H1 (cell line): ENCODE data around the gene HSD11B1. TPM values are rescaled to one million over a fixed set of nuclear protein-coding genes. Genes with fewer than 3 reads are reported as not detected.

Experiments
- CHD7 ChIP-seq: fragments of 300-600 bp; sonication (generic); IDR thresholded peaks from 2 replicates; pipeline ENCODE4 v1.7.1; 2012; ENCODE audit warnings: low read length, moderate library complexity, mild to moderate bottlenecking, inconsistent platforms; ENCODE audit not compliant: insufficient replicate concordance
- SIX5 ChIP-seq: IDR thresholded peaks from 2 replicates; pipeline ENCODE4 v1.6.1; 2011; ENCODE audit warnings: mild to moderate bottlenecking, low read depth, low read length
- polyA plus RNA-seq, 7 experiments: library from polyadenylated mRNA; depleted of rRNA in 3 of 7; stranded (reverse) in 5 of 7; unstranded in 2 of 7; fragments of >200 nt in 5 of 7; fragments of 200-250 nt in 2 of 7; gene quantifications; 1 replicate in 5 of 7; 2 replicates in 1 of 7; 4 replicates in 1 of 7; pipeline versions ENCODE4 v1.2.1 to v1.2.3, GENCODE V29; 2011 to 2013; ENCODE audit warnings: missing spikeins in 2 of 7, mixed read lengths in 2 of 7
- total RNA-seq: library from RNA; stranded (reverse); fragmentation: NEBNext Ultra II Directional; extraction: Animal tissue kit (Norgen Biotek cat#: 25700); gene quantifications from 2 replicates; pipeline ENCODE4 v1.2.1, GENCODE V29; 2021
- TF ChIP-seq, protein P1 (sequence below), 3 experiments: IDR thresholded peaks; 1 replicate in 2 of 3; 2 replicates in 1 of 3; pipeline versions ENCODE4 v1.5.1 to v1.6.1; 2011; ENCODE audit warnings: low read length in 3 of 3, mild to moderate bottlenecking in 3 of 3, inconsistent platforms in 2 of 3, low read depth in 1 of 3, moderate library complexity in 1 of 3; ENCODE audit not compliant: insufficient read depth in 1 of 3; ENCODE audit errors: control extremely low read depth in 1 of 3

The HSD11B1 gene
- total and polyA plus RNA-seq, 2 of the 8 experiments (the other 6 are each of a cell fraction or from before 2014, with no cell fraction given): not detected

- TF ChIP-seq CHD7 (no peak), SIX5 (no peak)
- TF ChIP-seq, protein P1, sequence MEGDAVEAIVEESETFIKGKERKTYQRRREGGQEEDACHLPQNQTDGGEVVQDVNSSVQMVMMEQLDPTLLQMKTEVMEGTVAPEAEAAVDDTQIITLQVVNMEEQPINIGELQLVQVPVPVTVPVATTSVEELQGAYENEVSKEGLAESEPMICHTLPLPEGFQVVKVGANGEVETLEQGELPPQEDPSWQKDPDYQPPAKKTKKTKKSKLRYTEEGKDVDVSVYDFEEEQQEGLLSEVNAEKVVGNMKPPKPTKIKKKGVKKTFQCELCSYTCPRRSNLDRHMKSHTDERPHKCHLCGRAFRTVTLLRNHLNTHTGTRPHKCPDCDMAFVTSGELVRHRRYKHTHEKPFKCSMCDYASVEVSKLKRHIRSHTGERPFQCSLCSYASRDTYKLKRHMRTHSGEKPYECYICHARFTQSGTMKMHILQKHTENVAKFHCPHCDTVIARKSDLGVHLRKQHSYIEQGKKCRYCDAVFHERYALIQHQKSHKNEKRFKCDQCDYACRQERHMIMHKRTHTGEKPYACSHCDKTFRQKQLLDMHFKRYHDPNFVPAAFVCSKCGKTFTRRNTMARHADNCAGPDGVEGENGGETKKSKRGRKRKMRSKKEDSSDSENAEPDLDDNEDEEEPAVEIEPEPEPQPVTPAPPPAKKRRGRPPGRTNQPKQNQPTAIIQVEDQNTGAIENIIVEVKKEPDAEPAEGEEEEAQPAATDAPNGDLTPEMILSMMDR (IDR thresholded peaks at IDR 0.05; ENCODE audit: control extremely low read depth in 1 of 3, insufficient read depth in 1 of 3, low read depth in 1 of 3, low read length in 3 of 3): peak; percentile 70 to 97 (median 94)
- TF ChIP-seq, all 59 proteins: peak for 25
These were observed 43.1 kb downstream of the HSD11B1 start (continued) for GRCh38 chr1:209747580-209748262.
